ENCODE results near the gene PCDHB5.
"Not testable (repeated sequence)": the region's sequence is repeated elsewhere in the genome, so short reads cannot be mapped to it uniquely, and the experiment has no call there.

The PCDHB5 gene

GRCh38 chr5:141155540-141156374 lies 20.8 kb downstream of the PCDHB5 start:
- DNase-seq, result no peak

- DNase-seq, result not testable (repeated sequence)
These were observed 22.4 kb downstream of the PCDHB5 start for GRCh38 chr5:141157356-141157755.

GRCh38 chr5:141157901-141158300 lies 22.9 kb downstream of the PCDHB5 start:
- not testable (repeated sequence) for DNase-seq

- DNase-seq, result peak; percentile 49
These were observed 37.6 kb downstream of the PCDHB5 start, which contains the start of gene PCDHB7 for GRCh38 chr5:141172381-141173204. TSS of gene PCDHB7 (plus strand) at chr5:141172644. CDS start at chr5:141172836, 192 bp downstream.

GRCh38 chr5:141174291-141175104 lies 39.5 kb downstream of the PCDHB5 start:
- DNase-seq, result not testable (repeated sequence)

GRCh38 chr5:141175933-141176332 lies 40.9 kb downstream of the PCDHB5 start:
- DNase-seq, result no peak

- not testable (repeated sequence) for DNase-seq
These were observed 42.7 kb downstream of the PCDHB5 start, which contains the start of gene PCDHB8 for GRCh38 chr5:141177577-141178191. TSS of gene PCDHB8 (plus strand) at chr5:141177790. CDS start at chr5:141178035, 245 bp downstream.

- DNase-seq, result not testable (repeated sequence)
These were observed 44.4 kb downstream of the PCDHB5 start for GRCh38 chr5:141179371-141179770.

- DNase-seq, result not testable (repeated sequence)
These were observed 44.9 kb downstream of the PCDHB5 start for GRCh38 chr5:141179876-141180275.

GRCh38 chr5:141180313-141180712 lies 45.3 kb downstream of the PCDHB5 start:
- DNase-seq, result no peak

GRCh38 chr5:141182248-141182647 lies 47.2 kb downstream of the PCDHB5 start, which contains the start of gene PCDHB16:
TSS of gene PCDHB16 (plus strand) at chr5:141182387. CDS start at chr5:141182560, 173 bp downstream.
- peak; percentile 8 for DNase-seq

- DNase-seq, result not testable (repeated sequence)
These were observed 49.3 kb downstream of the PCDHB5 start for GRCh38 chr5:141184117-141184855.

GRCh38 chr5:141186897-141187512 lies 52.0 kb downstream of the PCDHB5 start, which contains the start of gene PCDHB9:
TSS of gene PCDHB9 (plus strand) at chr5:141187161. CDS start at chr5:141187319, 158 bp downstream.
- peak; percentile 27 for DNase-seq

Data from hematopoietic multipotent progenitor cell treated with erythropoietin and hydrocortisone succinate and interleukin-3 and kit ligand, for 4 days (in vitro differentiated cells).